Measurements from ENCODE around the gene KRT83.

DNA sequence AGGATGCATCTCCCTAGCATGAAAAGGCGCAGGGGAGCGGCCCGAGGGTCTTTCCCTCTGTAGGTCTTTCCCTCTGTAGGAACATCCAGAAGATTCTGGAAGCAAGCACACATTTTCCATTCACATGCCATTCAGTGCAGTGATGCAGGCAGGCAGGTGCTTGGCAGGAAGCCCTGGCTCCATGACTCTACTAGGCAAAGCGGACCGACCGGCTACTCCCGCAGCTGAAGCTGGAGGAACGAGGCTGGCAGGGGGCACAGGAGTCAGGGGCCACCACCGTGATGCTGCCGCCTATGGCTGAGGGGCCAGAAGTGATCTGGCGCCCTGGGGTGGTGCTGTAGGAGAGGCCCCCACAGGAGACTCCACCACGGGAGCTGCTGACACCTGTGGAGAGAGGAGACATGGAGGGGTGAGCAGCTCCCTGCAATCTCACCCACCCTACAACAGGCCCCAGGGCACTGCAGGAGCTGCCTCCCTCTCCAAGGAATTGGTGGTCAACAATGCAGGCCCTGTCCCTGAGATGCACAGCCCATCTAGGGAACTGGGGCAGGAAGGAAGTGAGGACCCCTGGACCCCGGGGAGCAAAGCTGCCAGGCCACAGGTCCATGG is 39.6 kb upstream of the KRT83 start:
- TF ChIP-seq, protein P1, sequence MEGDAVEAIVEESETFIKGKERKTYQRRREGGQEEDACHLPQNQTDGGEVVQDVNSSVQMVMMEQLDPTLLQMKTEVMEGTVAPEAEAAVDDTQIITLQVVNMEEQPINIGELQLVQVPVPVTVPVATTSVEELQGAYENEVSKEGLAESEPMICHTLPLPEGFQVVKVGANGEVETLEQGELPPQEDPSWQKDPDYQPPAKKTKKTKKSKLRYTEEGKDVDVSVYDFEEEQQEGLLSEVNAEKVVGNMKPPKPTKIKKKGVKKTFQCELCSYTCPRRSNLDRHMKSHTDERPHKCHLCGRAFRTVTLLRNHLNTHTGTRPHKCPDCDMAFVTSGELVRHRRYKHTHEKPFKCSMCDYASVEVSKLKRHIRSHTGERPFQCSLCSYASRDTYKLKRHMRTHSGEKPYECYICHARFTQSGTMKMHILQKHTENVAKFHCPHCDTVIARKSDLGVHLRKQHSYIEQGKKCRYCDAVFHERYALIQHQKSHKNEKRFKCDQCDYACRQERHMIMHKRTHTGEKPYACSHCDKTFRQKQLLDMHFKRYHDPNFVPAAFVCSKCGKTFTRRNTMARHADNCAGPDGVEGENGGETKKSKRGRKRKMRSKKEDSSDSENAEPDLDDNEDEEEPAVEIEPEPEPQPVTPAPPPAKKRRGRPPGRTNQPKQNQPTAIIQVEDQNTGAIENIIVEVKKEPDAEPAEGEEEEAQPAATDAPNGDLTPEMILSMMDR (IDR thresholded peaks at IDR 0.05): no peak
- TF ChIP-seq EP300 (IDR thresholded peaks at IDR 0.05) (no peak), POLR2A (IDR thresholded peaks at IDR 0.05) (no peak)

Data from tibial nerve (tissue), 4 donors.